Left ventricle myocardium superior (tissue), 1 donor: Measurements from ENCODE around the gene SH3TC2. TPM values are rescaled to one million over a fixed set of nuclear protein-coding genes. Genes with fewer than 3 reads are reported as not detected.

Experiments used
- ATAC-seq: fragments of 200-7000 bp; cut with Tn5 transposase; one replicate; pipeline ENCODE4 v1.9.1; 2020; ENCODE audit warnings: mild to moderate bottlenecking, moderate library complexity
- DNase-seq: peaks from one replicate; pipeline ENCODE4 v3.0.0-alpha.2; 2020
- intact Hi-C: fragments of 100-400 bp; cut with micrococcal nuclease; formaldehyde crosslinking; loops from one replicate; pipeline ENCODE4 v1.11.0; 2022
- total RNA-seq: library from RNA; stranded (reverse); fragmentation: NEBNext Ultra II Directional; extraction: Animal tissue kit (Norgen Biotek cat#: 25700); gene quantifications from one replicate; pipeline ENCODE4 v1.2.1, GENCODE V29; 2021
- donor health status: DM: no; HTN: yes; CAD: no; lungs with severe emphysema.

The SH3TC2 gene
- total RNA-seq, 1 donor from 2014 or later: 15.7 TPM

DNA sequence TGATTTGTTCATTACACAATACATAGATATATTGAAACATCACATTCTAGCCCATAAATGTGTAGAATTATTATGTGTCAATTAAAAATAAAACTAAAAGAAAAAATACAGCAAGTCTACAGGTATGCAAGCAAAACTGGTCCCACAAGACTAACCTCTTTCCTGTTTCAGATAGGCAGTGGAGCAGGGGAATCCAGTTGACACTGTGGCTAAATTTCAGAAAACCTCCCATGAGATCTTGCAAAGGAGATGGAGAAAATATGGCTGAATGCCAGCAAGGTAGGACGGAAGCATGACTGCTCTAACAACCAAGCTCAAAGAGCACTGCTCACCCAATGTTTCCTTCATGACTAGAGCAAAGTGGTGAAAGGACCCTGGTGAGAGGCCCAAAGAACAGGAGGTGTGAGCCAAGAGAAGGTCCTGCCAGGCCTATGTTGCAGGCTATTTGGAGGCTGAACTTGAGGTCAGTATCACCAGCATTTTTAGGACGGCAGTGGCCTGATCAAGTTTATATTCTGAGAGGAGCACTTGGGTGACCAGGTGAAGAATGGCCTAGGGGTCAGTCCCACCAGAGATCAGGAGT, 1.1 kb upstream of the SH3TC2 start:
- peak; percentile 28 for DNase-seq
- ATAC-seq: peak; percentile 58
- intact Hi-C loops: no loop called here

DNA sequence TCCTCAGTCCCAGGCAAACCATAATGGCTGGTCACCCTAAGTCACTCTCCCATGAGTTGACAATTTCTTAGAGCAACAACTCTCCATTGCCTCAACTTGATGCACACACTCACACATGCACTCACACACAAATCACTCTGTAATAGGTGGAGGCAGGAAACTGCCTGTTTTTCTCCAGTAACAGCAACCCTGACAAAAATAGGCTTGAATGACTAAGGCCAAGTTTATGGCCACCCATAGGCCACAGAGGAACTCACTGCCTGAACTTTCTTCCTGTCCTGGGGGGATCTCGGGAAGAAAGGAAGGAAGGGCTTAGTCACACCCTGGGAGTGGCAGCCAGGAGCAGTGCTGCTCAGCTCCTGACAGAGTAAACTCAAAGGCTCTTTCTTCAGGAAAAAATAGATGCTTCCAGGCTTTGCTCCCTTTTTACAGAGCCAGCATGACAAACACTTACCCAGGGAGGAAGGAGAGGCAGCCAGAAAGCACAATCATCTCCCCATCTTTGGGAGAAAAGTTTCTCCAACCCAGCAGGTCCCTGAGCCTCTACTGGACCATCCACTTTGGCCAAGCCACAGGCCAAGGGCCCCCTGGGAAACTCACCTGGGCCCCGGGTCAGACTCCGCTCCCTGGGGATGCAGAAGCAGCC, 368 bp downstream of the SH3TC2 start:
- intact Hi-C loops: no loop called here
- peak; percentile 39 for DNase-seq

DNA sequence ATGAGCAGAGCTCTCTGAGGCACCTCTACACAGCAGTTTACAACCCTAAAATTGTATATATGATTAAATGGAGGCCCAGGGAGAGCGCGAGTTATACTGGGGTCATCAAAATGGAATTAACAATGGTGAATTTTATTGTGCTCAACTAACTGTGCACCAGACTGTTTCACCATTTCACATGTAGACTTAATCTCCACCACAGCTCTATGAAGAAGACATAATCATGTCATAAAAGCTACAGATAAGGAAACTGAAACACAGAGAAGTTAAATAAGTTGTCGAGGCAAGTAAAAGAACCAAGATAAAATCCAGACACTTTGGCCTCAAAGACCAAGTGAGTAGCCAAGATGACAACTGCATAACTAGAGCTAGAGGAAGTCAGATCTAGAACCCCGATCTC, 1.5 kb downstream of the SH3TC2 start:
- no peak for DNase-seq
- intact Hi-C loops: no loop called here
- ATAC-seq: no peak

More for the DNA sequence above, 368 bp downstream of the SH3TC2 start:
- ATAC-seq: peak; percentile 61

DNA sequence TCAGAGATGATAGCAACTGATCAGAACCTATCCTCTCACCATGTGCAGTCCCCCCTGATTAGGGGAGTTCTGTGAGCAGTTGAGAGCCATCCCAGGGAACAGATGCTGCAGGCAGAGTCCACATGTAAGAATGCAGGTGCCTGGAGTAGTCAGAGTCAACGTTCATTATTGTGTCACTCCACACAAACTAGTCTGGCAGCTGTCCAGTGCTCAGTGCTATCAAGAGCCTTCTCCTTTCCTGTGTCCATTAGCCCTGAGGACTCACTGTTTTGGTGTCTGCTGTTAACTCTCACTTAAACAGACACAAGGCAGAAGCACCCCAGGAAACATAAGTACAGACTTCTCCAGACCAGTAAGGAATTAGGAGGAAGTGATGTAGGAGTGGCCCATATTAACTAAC, 2.5 kb downstream of the SH3TC2 start:
- DNase-seq (peak; percentile 66), ATAC-seq (peak; percentile 54)

DNA sequence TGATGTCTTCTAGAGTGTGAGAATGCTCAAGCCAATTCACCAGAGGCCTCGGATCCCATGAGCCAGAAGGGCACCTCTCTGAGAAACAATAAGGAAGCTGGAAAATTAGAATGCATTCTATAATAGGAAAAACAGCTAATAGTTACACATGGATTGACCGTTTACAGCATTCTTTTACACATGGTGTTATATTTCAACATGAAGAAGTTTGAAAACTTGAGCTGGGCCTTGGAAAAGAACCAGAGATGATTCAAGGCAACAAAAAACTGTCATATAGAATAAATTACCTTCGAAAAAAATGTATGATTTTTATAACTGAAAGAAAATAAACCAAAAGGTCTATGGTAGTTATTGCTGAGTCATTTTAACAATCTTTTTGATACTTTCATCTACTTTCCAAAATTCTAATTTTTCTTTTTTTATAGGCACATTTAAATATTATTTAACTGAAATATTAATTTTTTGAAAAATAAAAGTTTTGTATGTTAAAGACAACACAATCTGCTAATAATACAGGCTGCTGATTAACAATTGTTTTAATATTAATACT, 6.2 kb downstream of the SH3TC2 start:
- intact Hi-C loops: no loop called here
- ATAC-seq: no peak
- no peak for DNase-seq

More for the DNA sequence above, 2.5 kb downstream of the SH3TC2 start:
- intact Hi-C loops: no loop called here

DNA sequence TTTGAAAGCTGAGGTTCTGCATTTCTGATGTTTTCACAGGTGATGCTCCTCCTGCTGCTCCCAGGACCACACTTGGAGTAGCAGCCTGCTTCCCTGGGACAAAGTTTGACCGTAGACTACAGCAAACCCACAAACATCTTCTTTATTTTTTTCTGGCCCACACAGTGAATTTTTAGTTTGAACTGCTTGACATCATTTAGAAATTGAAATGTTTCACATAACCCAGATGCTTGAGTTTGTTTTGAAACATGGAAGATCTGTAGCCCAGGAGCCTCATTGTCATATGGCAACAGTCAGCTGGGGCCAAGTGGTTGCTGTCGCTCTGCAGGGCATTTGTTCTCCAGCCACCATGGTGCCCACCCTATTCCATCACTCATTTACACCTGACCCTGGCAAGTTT, 8.4 kb downstream of the SH3TC2 start:
- ATAC-seq (no peak), DNase-seq (no peak)
- intact Hi-C loops: no loop called here

DNA sequence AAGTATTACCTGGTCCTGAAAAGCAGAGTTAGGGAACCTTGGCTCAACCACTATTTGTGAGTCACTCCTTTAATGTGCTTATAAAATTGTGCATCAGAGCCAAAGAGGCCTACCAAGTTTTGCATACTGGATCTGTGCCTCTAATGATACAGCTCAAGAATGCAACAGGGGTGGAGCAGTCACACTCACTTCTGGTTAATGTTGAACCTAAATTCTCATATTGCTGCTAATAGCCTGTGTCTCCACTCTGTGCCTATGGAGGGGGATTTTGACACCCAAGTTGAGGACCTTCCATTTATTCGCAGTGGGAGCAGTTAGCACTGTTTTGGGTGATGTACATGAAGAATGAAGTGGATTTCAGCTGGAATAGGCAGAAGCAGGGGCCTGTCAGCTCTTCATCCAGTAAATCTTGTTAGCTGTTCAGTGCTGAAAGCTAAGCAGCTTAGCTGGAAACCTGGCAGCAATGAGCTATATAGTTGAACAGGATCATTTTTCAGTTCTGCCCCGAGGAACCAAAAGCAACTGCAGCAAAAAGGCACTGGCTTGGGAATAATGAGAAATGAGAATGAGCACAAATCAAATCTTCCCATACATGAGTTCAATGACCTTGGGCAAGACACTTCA, 9.7 kb downstream of the SH3TC2 start:
- ATAC-seq (peak; percentile 59), DNase-seq (no peak)
- intact Hi-C loops: no loop called here

DNA sequence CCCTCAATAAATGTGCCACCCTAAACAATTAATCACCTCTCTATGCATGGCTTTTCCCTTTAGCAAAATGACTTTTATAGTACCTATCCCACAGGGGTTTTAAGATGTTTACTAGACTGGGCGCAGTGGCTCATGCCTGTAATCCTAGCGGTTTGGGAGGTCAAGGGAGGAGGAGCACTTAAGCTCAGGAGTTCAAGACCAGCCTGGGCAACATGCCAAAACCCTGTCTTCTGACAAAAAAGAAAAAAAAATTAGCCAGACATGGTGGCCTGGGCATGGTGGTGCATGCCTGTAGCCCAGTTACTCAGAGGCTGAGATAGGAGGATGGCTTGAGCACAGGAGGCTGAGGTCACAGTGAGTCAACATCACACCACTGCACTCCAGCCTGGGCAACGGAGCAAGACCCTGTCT, 13.5 kb downstream of the SH3TC2 start:
- DNase-seq: no peak
- intact Hi-C loops: no loop called here
- no peak for ATAC-seq

DNA sequence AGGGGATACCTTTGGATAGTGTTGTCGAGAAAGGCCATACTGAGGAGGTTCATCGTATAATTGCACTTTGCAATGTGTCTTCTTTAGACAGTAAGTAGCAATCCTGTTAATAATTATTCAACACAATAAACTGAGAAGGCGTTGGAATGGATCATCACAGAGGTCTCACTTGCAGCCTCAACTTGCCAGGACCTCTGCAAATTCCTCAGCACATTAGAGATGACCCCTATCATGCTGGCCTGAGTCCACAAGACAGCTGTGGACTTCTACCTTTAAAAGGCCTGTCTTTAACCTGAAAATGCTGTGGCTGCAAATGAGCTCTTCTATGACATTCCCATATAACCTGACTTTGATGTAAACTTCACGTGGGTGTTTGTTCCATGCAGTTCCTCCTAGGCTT, 14.1 kb downstream of the SH3TC2 start:
- intact Hi-C loops: no loop called here
- DNase-seq (no peak), ATAC-seq (no peak)

DNA sequence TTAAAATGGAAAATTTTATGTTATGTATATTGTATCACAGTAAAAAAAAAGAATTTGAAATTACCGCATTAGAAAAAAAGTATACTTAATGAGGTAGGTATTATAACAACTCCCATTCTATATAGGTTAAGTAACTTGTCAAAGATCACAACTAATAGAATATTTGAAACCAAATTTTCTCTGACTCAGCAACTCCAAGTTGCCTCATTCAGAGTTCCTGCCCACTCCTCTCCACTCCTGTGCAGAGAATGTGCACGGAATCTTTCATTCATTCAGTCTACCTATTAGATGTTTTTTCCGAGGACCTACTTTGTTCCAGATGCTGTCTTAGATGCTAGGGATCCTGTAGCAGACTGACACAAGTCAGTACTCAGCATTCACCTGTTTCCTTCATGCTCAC, 15.4 kb downstream of the SH3TC2 start:
- intact Hi-C loops: no loop called here
- no peak for DNase-seq
- ATAC-seq: no peak

DNA sequence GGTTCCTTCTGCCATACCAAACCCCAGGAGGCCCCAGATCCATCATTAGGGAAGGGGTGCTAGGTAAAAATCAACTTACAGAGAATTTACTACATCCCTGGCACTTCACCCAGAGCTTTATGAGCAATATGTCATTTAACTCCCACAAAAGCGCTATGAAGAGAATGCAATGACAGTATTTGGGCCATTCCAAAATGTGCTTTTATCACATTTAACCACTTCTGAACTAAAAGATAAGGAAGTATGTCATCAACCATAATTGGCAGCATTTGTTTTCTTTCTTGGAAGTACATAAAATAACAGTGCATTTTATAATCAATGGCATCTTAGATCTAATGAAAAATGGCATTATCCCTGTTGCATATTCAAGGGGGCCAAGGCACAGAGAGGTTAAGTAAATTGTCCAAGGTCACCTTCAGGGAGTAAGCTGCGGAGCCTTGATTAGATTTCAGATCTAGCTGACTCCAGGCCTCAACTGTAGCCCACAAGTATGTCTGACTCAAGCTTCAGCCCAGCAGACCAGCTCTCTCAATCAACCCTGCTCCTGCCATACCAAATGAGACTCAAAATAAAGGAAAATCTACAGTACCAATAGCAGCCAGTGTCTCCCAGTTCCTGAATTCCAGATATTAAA, 16.5 kb downstream of the SH3TC2 start:
- no peak for ATAC-seq
- intact Hi-C loops: no loop called here

DNA sequence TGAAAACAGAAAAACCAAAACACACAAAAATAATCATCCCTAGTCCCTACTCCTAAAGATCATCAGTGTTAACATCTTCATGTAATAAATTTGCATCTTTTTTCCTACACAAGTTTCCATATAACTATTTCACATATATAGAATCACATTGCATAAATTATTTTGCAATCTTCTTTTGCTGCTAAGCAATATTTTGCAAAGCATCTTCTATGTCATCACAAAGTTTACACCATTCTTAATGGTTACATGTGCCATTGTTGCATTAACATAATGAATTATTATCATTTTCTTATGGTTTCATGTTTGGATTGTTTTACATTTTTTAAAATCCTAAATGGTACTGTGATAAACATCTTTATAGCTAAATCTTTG, 17.8 kb downstream of the SH3TC2 start:
- DNase-seq: no peak
- no peak for ATAC-seq
- intact Hi-C loops: no loop called here

More for the DNA sequence above, 16.5 kb downstream of the SH3TC2 start:
- no peak for DNase-seq

DNA sequence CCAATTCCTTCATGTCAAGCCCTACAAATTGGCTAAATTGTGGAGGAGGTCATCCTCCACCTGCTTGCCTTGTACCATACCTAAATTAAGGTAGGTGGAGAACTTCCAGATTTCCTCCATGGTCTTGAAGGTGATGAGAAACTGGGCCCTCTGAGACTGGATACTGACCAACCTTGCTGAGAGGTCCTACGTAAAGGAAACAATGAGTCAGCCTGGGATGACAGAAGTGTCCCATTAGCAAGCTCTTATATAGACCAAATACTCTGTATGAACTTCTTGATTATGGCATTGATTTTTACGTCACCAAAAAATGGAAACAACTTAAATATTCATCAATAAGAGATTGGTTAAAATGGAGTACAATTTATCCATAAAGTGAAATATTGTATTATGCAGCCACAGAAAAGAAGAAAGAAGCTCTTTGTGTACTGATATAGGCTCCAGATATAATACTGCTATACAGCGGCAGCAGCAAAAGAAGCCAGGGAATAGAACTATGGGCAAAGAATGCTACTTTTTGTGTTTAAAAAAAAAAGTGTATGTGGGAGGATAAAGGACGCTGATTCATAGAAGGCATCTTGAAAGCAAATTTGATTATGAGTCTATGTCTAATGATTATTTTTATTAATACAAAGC, 18.3 kb downstream of the SH3TC2 start:
- no peak for ATAC-seq
- intact Hi-C loops: no loop called here

DNA sequence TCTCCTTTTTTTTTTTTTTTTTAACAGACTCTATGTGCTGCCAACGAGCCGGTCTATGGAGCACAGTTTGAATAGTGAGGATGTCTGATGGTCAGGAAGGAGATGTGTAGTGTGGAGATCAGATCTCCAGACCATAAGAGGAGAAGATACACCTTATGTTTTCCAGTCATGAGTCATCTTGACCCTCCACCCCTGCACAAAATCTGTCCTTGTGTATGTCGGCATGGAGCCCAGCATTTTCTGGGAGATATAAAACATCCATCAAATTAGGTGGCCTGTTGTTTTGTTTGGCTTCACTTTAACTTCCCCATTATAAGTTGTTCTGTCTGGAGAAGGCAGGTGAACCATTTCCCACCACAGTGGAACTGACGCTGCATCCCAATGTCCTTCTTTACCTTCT, 19.2 kb downstream of the SH3TC2 start:
- DNase-seq: no peak
- intact Hi-C loops: no loop called here
- ATAC-seq: no peak

More for the DNA sequence above, 18.3 kb downstream of the SH3TC2 start:
- no peak for DNase-seq

DNA sequence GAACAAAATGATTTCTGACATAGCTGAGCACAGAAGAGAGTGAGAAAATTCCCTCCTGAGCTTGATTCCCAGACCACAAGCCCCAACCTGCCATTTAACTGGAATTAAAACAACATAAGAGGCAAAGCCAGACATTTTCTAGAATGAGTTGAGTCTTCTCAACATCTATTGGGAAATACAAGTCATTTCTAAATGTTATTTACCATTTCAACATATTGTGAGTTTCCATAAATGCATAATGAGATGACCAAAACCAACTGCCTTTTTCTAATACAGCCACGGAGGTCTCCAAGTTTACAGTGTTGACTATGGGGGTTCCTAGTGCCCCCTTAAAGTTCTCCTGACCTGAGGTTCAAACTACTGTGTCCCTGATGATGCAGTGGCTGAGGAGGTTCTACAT, 20.0 kb downstream of the SH3TC2 start:
- DNase-seq (no peak), ATAC-seq (no peak)
- intact Hi-C loops: no loop called here

DNA sequence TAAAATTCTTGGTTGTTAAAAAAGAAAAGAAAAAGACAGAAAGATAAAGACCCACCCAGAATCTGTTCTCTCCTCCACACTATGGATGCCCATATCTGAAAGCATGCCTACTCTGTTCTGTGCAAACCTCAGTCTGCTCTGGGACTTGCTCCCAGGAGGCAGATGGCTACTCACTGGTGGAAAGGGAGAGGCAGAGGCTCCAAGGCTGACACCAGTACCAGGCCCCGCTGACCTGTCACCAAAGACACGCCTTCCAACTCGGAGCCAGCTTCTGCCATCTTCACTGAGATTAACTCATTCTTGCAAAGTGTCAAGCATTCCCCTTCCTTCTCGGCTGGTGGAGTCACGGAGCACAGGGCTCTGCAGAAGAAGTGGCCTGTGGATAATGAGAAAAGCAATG, 21.6 kb downstream of the SH3TC2 start:
- no peak for ATAC-seq

DNA sequence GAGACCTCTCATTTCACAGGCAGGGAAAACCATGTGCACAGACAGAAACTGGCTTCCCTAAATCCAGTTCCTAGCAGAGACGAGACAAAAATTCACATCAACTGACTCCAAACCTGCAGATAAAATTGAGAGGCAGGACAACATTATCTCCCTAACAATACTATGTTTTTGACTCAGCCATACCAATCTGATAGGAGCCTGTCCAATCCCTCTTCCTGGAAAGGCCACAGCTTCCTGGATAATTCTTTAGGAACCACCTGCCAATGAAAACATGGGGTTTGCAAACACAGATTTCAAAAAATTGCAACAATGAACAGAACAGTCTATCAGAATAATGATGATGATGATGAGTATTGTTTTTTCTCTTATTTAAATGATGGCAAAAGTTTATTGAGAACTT, 22.4 kb downstream of the SH3TC2 start:
- no peak for DNase-seq

More for the DNA sequence above, 21.6 kb downstream of the SH3TC2 start:
- intact Hi-C loops: no loop called here
- DNase-seq: no peak

DNA sequence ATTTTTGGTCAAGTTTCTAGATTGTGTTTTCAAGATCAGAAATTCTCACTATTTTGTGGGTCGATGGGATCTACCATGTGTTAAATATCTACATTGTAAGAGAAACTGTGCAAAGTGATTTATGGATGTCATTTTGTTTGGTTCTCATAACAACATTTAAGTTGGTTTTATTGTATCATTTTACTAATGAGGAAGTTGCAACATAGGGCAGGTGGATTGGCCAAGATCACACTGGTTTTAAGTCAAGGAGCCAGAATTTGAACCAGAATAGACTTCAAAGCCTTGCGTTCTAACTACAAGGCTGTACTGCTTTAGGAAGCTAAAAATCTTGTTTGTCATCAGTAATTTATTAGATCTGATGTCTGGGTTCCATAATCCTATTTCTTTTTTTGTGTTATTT, 23.4 kb downstream of the SH3TC2 start:
- no peak for ATAC-seq
- intact Hi-C loops: loop anchor here (10.0 kb wide), 1 partner anchor 305 kb away; no protein-coding TSS in a partner anchor
- DNase-seq: no peak

More for the DNA sequence above, 22.4 kb downstream of the SH3TC2 start:
- ATAC-seq: peak; percentile 46
- intact Hi-C loops: no loop called here

DNA sequence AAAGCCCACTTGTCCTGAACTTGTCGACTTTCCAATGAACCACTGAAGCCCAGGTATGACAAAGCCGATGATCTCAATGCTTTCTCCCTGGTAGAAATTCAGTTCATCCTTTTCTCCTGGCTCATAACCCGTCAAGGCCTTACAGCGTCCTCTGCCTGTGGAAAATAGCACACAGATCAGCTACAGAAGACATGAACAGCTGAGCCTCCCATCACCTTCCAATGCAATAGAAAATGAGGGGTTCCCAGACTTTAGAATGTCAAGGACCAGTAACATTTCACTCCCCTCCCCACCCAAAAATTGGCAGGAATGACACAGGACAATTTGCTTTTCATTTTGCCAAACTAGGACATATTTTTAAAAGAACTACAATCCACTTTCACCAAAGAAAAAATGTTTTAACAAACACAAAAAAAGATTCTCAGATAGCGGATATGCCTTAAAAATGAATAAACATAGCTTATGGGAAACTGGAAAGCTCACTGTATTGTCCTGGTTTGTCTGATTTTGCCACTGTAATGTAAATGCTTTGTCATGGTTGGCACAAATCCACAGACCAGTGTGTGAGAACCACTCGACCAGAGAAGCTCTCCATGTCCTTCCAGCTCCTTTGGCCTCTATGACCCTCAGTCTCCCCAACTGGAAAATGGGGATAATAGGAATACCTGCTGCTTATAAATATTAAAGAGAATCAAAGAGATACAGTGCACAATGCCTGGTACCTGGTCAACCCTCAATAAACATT, 24.4 kb downstream of the SH3TC2 start:
- DNase-seq (no peak), ATAC-seq (no peak)
- intact Hi-C loops: loop anchor here (10.0 kb wide), 1 partner anchor 304 kb away; no protein-coding TSS in a partner anchor
